Suprapubic skin (tissue), 3 donors: ENCODE data around the gene DPM1.

Source experiments
- EP300 ChIP-seq: sonication (generic); formaldehyde crosslinking; IDR thresholded peaks from one replicate; pipeline ENCODE4 v1.6.1; 2017; ENCODE audit warnings: antibody characterized with exemption
- TF ChIP-seq, protein P1 (sequence below), 2 donors: fragments of 200-600 bp in 1 of 2; fragments of 450-650 bp in 1 of 2; sonication (generic) in 1 of 2; IDR thresholded peaks; one replicate each; pipeline ENCODE4 v1.5.1; 2016 to 2019; ENCODE audit warnings: antibody characterized with exemption in 2 of 2, mild to moderate bottlenecking in 1 of 2, moderate library complexity in 1 of 2

DNA sequence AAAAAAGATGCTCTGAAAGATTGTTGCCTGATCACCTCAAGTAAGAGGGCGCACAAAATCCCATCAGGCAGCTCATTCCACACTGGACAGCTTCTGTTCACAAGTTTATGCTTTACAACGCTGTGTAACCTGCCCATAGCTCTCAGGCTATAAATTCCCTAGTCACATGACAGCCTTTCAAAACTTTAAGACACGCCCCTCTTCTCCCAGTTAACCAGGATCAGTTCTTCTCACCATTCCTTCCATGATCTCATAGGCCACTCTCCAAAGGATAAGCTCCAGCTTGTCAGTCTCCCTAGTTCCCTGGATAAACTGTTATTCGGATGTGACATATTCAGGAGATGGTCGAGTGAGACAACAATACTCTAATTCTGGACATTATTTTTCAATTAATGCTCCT lies 42.1 kb downstream of the DPM1 start:
- no peak for TF ChIP-seq EP300
- TF ChIP-seq, protein P1, sequence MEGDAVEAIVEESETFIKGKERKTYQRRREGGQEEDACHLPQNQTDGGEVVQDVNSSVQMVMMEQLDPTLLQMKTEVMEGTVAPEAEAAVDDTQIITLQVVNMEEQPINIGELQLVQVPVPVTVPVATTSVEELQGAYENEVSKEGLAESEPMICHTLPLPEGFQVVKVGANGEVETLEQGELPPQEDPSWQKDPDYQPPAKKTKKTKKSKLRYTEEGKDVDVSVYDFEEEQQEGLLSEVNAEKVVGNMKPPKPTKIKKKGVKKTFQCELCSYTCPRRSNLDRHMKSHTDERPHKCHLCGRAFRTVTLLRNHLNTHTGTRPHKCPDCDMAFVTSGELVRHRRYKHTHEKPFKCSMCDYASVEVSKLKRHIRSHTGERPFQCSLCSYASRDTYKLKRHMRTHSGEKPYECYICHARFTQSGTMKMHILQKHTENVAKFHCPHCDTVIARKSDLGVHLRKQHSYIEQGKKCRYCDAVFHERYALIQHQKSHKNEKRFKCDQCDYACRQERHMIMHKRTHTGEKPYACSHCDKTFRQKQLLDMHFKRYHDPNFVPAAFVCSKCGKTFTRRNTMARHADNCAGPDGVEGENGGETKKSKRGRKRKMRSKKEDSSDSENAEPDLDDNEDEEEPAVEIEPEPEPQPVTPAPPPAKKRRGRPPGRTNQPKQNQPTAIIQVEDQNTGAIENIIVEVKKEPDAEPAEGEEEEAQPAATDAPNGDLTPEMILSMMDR (IDR thresholded peaks at IDR 0.05) = no peak
